ENCODE measurements around the gene SLC9B1. TPM values are rescaled to one million over a fixed set of nuclear protein-coding genes. Genes with fewer than 3 reads are reported as not detected.
A peak's percentile ranks its signal among the peaks of the same experiment; 100 is the strongest.

The SLC9B1 gene
- 0.22 and 0.40 TPM in 2 replicates for total RNA-seq

- DNase-seq (ENCODE audit: low read depth in 2 of 2), result peak; percentile 78 to 97
These were observed at the start of gene SLC9B1 for GRCh38 chr4:103019308-103020124. TSS of gene SLC9B1 (minus strand) at chr4:103019705. CDS start at chr4:102991711, 27,994 bp downstream.

- no peak for DNase-seq (ENCODE audit: low read depth in 2 of 2)
These were observed 48.5 kb upstream of the SLC9B1 start for GRCh38 chr4:103067841-103068547.

- DNase-seq (ENCODE audit: low read depth in 2 of 2), result no peak
These were observed 41.1 kb upstream of the SLC9B1 start for GRCh38 chr4:103060453-103061148.

- no peak for DNase-seq (ENCODE audit: low read depth in 2 of 2)
These were observed 34.5 kb upstream of the SLC9B1 start for GRCh38 chr4:103054030-103054429.

GRCh38 chr4:103052779-103053178 lies 33.3 kb upstream of the SLC9B1 start:
- peak in 1 of 2 donors; percentile 8 for DNase-seq (ENCODE audit: low read depth in 2 of 2)

- DNase-seq (ENCODE audit: low read depth in 2 of 2), result no peak
These were observed 32.6 kb upstream of the SLC9B1 start for GRCh38 chr4:103052145-103052544.

- DNase-seq (ENCODE audit: low read depth in 2 of 2), result peak in 1 of 2 donors; percentile 7
These were observed 31.4 kb upstream of the SLC9B1 start for GRCh38 chr4:103050736-103051436.

GRCh38 chr4:103046416-103047290 lies 27.1 kb upstream of the SLC9B1 start:
- DNase-seq (ENCODE audit: low read depth in 2 of 2), result peak; percentile 40 to 47

GRCh38 chr4:103044183-103044582 lies 24.7 kb upstream of the SLC9B1 start:
- DNase-seq (ENCODE audit: low read depth in 2 of 2), result no peak

GRCh38 chr4:103036169-103036568 lies 16.7 kb upstream of the SLC9B1 start:
- no peak for DNase-seq (ENCODE audit: low read depth in 2 of 2)

GRCh38 chr4:103032574-103032973 lies 13.1 kb upstream of the SLC9B1 start:
- peak; percentile 21 to 35 for DNase-seq (ENCODE audit: low read depth in 2 of 2)

- no peak for DNase-seq (ENCODE audit: low read depth in 2 of 2)
These were observed 11.3 kb upstream of the SLC9B1 start for GRCh38 chr4:103030791-103031190.

GRCh38 chr4:103029300-103029699 lies 9.8 kb upstream of the SLC9B1 start:
- no peak for DNase-seq (ENCODE audit: low read depth in 2 of 2)

GRCh38 chr4:103026868-103027267 lies 7.4 kb upstream of the SLC9B1 start:
- DNase-seq (ENCODE audit: low read depth in 2 of 2), result no peak

GRCh38 chr4:103024996-103025395 lies 5.5 kb upstream of the SLC9B1 start:
- DNase-seq (ENCODE audit: low read depth in 2 of 2), result no peak

GRCh38 chr4:103021120-103021519 lies 1.6 kb upstream of the SLC9B1 start:
- no peak for DNase-seq (ENCODE audit: low read depth in 2 of 2)

- DNase-seq (ENCODE audit: low read depth in 2 of 2), result no peak
These were observed 856 bp downstream of the SLC9B1 start for GRCh38 chr4:103018391-103019307.

- no peak for DNase-seq (ENCODE audit: low read depth in 2 of 2)
These were observed 7.0 kb downstream of the SLC9B1 start for GRCh38 chr4:103012551-103012950.

GRCh38 chr4:103012060-103012459 lies 7.4 kb downstream of the SLC9B1 start:
- no peak for DNase-seq (ENCODE audit: low read depth in 2 of 2)

All from lung microvascular endothelial cell (primary cell).